OCI-LY7 (cell line): ENCODE measurements around the gene EPHA1. TPM values are rescaled to one million over a fixed set of nuclear protein-coding genes. Genes with fewer than 3 reads are reported as not detected.

Experiments used
- BruUV-seq: library from RNA; stranded (reverse); fragments of 400-500 nt; replicated peaks from 2 replicates; lab custom pipeline; 2021; lab: Mats Ljungman, UMichigan
- CTCF ChIA-PET: fragments of 300-600 bp; sonication (Branson Sonifier 250); formaldehyde crosslinking; loops from one replicate; lab custom pipeline; 2022; ENCODE audit warnings: antibody characterized with exemption; ENCODE audit not compliant: unreplicated experiment; lab: Charles Lee
- POLR2A ChIA-PET: fragments of 300-600 bp; sonication (Branson Sonifier 250); formaldehyde crosslinking; loops from one replicate; lab custom pipeline; 2022; ENCODE audit warnings: antibody characterized with exemption; lab: Charles Lee
- DNase-seq: peaks from one replicate; pipeline ENCODE4 v3.0.0-alpha.2; 2015; ENCODE audit warnings: low spot score
- H2AFZ ChIP-seq: fragments of 200-600 bp; sonication (generic), shearing (Covaris generic); 2 replicates; pipeline ENCODE4 v1.6.1; 2014; ENCODE audit warnings: mild to moderate bottlenecking, antibody characterized with exemption, low read length, moderate library complexity
- H3K27ac ChIP-seq: fragments of 200-600 bp; sonication (generic); 2 replicates; pipeline ENCODE4 v1.5.1; 2014; ENCODE audit warnings: mixed run types, low read depth, mild to moderate bottlenecking, moderate library complexity, low read length, inconsistent platforms; ENCODE audit not compliant: poor library complexity, severe bottlenecking
- H3K36me3 ChIP-seq: fragments of 200-600 bp; sonication (generic); 2 replicates; pipeline ENCODE4 v1.6.1; 2014; ENCODE audit warnings: mild to moderate bottlenecking, antibody characterized with exemption, low read length, moderate library complexity, mixed read lengths; ENCODE audit not compliant: insufficient read depth
- H3K4me1 ChIP-seq: fragments of 200-600 bp; sonication (generic); 2 replicates; pipeline ENCODE4 v1.5.1; 2014; ENCODE audit warnings: mild to moderate bottlenecking, low read length; ENCODE audit not compliant: insufficient read depth, poor library complexity, severe bottlenecking
- H3K4me2 ChIP-seq: fragments of 200-600 bp; sonication (generic); 2 replicates; pipeline ENCODE4 v1.6.1; 2014; ENCODE audit warnings: mild to moderate bottlenecking, low read length
- H3K4me3 ChIP-seq: fragments of 200-600 bp; sonication (generic); 2 replicates; pipeline ENCODE4 v1.5.1; 2014; ENCODE audit warnings: mild to moderate bottlenecking, low read depth, low read length; ENCODE audit not compliant: poor library complexity, severe bottlenecking
- H3K79me2 ChIP-seq: fragments of 200-600 bp; sonication (generic); 2 replicates; pipeline ENCODE4 v1.6.1; 2016; ENCODE audit warnings: low read depth, mild to moderate bottlenecking, low read length, moderate library complexity, mixed read lengths; ENCODE audit not compliant: insufficient read depth
- H3K9me2 ChIP-seq: fragments of 200-600 bp; sonication (generic); 2 replicates; pipeline ENCODE4 v1.6.1; 2016; ENCODE audit warnings: mild to moderate bottlenecking, low read length, mixed read lengths; ENCODE audit not compliant: insufficient read depth
- H3K9me3 ChIP-seq: fragments of 200-600 bp; sonication (generic); 2 replicates; pipeline ENCODE4 v1.6.1; 2014; ENCODE audit warnings: mild to moderate bottlenecking, mixed run types, low read length, mixed read lengths
- H4K20me1 ChIP-seq: fragments of 200-600 bp; sonication (generic); 2 replicates; pipeline ENCODE4 v1.6.1; 2014; ENCODE audit warnings: mild to moderate bottlenecking, antibody characterized with exemption, low read length, moderate library complexity, mixed read lengths; ENCODE audit not compliant: insufficient read depth
- CTCF ChIP-seq: fragments of 200-600 bp; sonication (generic); conservative IDR thresholded peaks from 2 replicates; pipeline ENCODE4 v1.5.1; 2014; ENCODE audit warnings: mild to moderate bottlenecking, antibody characterized with exemption, low read length, moderate library complexity, mixed read lengths
- EZH2phosphoT487 ChIP-seq: fragments of 200-600 bp; sonication (generic); IDR thresholded peaks from 2 replicates; pipeline ENCODE4 v1.6.1; 2018; ENCODE audit warnings: low read depth, borderline replicate concordance, mild to moderate bottlenecking, mixed run types, antibody characterized with exemption, low read length, moderate library complexity, mixed read lengths
- intact Hi-C: fragments of 100-400 bp; cut with micrococcal nuclease; formaldehyde crosslinking; loops from one replicate; pipeline ENCODE4 v1.10.0; 2022; ENCODE audit not compliant: unreplicated experiment
- total RNA-seq, 2 experiments: library from RNA; depleted of rRNA in 1 of 2; stranded (reverse); fragments of >200 nt in 1 of 2; shearing (Covaris generic) in 1 of 2; gene quantifications; 2 replicates each; pipeline ENCODE4 v1.2.3, GENCODE V29; 2014 to 2022

Gene EPHA1
- total RNA-seq, 2 experiments from 2014 or later, result not detected

DNA sequence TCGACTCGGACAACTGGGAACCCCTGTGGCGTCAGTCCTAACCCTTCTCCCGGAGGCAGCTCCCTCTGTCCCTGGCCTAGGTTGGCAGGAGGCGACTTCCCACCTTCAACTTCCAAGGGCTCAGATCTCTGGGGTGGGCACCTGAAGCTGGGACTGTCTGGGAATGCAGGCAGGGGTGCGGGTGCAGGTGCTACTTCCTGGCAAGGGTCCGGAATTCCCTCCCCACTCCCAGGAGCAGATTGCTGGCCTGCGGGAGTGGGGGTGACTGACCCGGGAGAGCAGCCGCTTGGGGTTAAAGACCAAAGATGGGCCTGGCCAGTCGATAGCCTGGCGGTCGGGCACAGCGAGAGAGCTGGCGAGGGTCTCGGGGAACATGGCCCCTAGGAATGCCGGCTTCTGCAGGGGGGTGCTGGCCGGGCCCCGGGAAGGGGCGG is 387 bp downstream of the EPHA1 start:
- intact Hi-C loops, result no loop called here
- ChIA-PET CTCF (no interaction called here), POLR2A (interaction anchor here (1.1 kb wide), 1 partner anchor 148 kb away, joined by 3 read pairs; no protein-coding TSS in a partner anchor)
- Histone ChIP-seq H3K4me1 (no peaks in the 10 kb centered on the region), H3K27ac (no peak overlapping the region), H3K9me3 (no peaks in the 10 kb centered on the region), H3K4me3 (no peak overlapping the region), H2AFZ (no peak overlapping the region), H3K36me3 (no peaks in the 10 kb centered on the region), H3K9me2 (no peaks in the 10 kb centered on the region), H3K4me2 (no peak overlapping the region), H4K20me1 (no peaks in the 10 kb centered on the region), H3K79me2 (no peaks in the 10 kb centered on the region)
- no peak for DNase-seq
- no TSS peak for BruUV-seq
- no peak for TF ChIP-seq CTCF

DNA sequence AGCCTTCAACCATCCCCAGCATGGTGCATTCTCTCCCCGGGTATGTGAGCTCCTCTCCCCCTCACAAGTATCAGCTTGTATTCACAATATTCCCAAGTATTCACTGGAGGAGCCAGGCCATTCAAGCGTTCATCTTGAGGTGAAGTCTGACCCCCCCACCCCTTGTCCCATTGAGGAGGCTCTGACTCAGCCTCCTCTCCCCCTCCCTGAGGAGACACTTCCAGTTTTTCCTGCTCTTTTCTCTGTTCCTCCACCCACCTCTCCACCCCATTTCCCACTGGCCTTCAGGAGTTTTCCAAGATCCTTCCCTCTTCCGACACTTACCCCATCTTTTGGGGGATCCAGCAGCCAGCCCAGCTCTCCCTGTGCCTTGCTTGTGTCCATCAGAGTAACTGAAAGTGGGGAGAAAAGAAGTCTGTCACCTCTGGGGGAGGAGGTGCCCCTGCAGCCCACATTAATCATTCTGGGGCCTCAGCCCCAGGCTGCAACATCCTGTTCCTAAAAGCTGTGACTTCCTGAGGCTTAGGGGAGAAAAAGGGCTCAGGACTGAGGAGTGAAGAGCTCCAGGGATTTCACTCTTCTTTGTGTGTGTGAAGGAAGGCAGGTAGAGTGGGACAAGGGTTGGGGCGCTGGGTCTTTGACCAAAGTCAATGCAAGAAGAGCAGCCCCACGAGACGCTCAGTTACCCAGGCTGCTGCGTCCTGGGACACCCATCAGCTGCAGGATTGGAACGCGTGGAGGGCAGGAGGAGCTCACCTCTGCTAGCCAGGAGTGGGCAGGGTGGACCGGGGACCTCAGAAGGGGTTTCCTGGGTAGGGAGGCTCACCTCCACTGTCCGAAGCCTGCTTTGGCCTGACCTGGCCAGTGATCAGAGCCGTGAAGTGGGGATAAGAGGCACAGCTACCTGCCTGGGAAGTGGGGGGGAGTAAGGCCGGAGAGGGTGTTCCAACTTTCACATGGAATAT is 1.1 kb downstream of the EPHA1 start:
- DNase-seq, result no peak
- TF ChIP-seq CTCF, result no peak
- no peak for TF ChIP-seq EZH2phosphoT487
- H3K4me2 ChIP-seq, result no peak overlapping the region
- H3K36me3 ChIP-seq, result no peaks in the 10 kb centered on the region
- no TSS peak for BruUV-seq
- H3K4me3 ChIP-seq, result no peak overlapping the region
- H3K9me3 ChIP-seq, result no peaks in the 10 kb centered on the region
- no peaks in the 10 kb centered on the region for H4K20me1 ChIP-seq
- ChIA-PET POLR2A (interaction anchor here (0.9 to 1.1 kb wide), 2 partner anchors 9 to 147 kb away, joined by 3 to 4 read pairs; no protein-coding TSS in a partner anchor), CTCF (no interaction called here)
- no peaks in the 10 kb centered on the region for H3K4me1 ChIP-seq
- no peak overlapping the region for H3K27ac ChIP-seq
- H3K9me2 ChIP-seq, result no peaks in the 10 kb centered on the region
- H2AFZ ChIP-seq, result no peak overlapping the region
- H3K79me2 ChIP-seq, result no peaks in the 10 kb centered on the region
- intact Hi-C loops, result no loop called here

DNA sequence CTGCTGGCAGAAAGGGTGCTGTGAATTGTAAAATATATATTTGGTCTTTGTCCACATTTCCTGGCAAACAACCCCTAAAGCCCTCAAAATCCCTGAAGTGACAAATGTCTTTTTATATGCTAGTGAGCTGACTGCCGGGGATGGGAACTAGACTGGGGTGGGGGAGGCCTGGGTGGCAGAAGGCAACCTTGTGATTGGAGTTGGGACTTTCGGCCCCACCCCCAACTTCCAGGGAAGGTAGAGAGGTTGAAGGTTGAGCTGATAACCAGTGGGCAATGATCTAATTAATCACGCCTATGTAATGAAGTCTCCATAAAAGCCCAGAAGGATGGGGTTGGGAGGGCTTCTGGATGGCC is 2.7 kb downstream of the EPHA1 start:
- no peak for DNase-seq
- H3K4me1 ChIP-seq, result no peaks in the 10 kb centered on the region
- H3K79me2 ChIP-seq, result no peaks in the 10 kb centered on the region
- no peaks in the 10 kb centered on the region for H4K20me1 ChIP-seq
- ChIA-PET POLR2A (no interaction called here), CTCF (no interaction called here)
- no peaks in the 10 kb centered on the region for H3K36me3 ChIP-seq
- intact Hi-C loops, result no loop called here
- H3K4me3 ChIP-seq, result no peak overlapping the region
- H3K9me2 ChIP-seq, result no peaks in the 10 kb centered on the region
- H2AFZ ChIP-seq, result no peak overlapping the region
- no TSS peak for BruUV-seq
- TF ChIP-seq EZH2phosphoT487 (no peak), CTCF (no peak)
- no peak overlapping the region for H3K4me2 ChIP-seq
- H3K9me3 ChIP-seq, result no peaks in the 10 kb centered on the region
- no peak overlapping the region for H3K27ac ChIP-seq
